Uterus (tissue), 4 donors: ENCODE results near the gene GRK3. TPM values are rescaled to one million over a fixed set of nuclear protein-coding genes. Genes with fewer than 3 reads are reported as not detected.

Experiments
- DNase-seq, 2 donors: peaks; one replicate each; pipeline ENCODE4 v3.0.0-alpha.2; 2019 to 2020
- H3K27ac ChIP-seq, 2 donors: fragments of 200-600 bp; sonication (generic); 1 replicate in 1 of 2; 2 replicates in 1 of 2; pipeline ENCODE4 v1.5.1; 2016 to 2018
- H3K27me3 ChIP-seq, 2 donors: fragments of 200-600 bp; sonication (generic); one replicate each; pipeline ENCODE4 v1.5.1; 2018 to 2019; ENCODE audit warnings: control low read depth in 1 of 2
- H3K36me3 ChIP-seq, 2 donors: fragments of 200-600 bp; sonication (generic); one replicate each; pipeline ENCODE4 v1.5.1; 2019; ENCODE audit warnings: control low read depth in 1 of 2
- H3K4me1 ChIP-seq, 2 donors: fragments of 200-600 bp; sonication (generic); one replicate each; pipeline ENCODE4 v1.5.1; 2018 to 2019; ENCODE audit warnings: control low read depth in 1 of 2
- H3K4me3 ChIP-seq, 2 donors: fragments of 200-600 bp; sonication (generic); 1 replicate in 1 of 2; 2 replicates in 1 of 2; pipeline ENCODE4 v1.5.1; 2018 to 2019; ENCODE audit warnings: mild to moderate bottlenecking in 1 of 2
- H3K9me3 ChIP-seq, 2 donors: fragments of 200-600 bp; sonication (generic); one replicate each; pipeline ENCODE4 v1.5.1; 2019; ENCODE audit warnings: control low read depth in 1 of 2
- POLR2A ChIP-seq, 2 donors: fragments of 450-650 bp; IDR thresholded peaks; one replicate each; pipeline ENCODE4 v1.6.1; 2016; ENCODE audit warnings: antibody characterized with exemption in 2 of 2, mild to moderate bottlenecking in 1 of 2, moderate library complexity in 1 of 2
- intact Hi-C: fragments of 100-400 bp; cut with DNase I; formaldehyde crosslinking; loops from one replicate; pipeline ENCODE4 v1.15.1; 2023; ENCODE audit warnings: low total_unique reads
- total RNA-seq, 4 donors: library from RNA; depleted of rRNA in 3 of 4; stranded (reverse); fragments of >200 nt in 3 of 4; gene quantifications; one replicate each; pipeline versions ENCODE4 v1.1.0 to v1.2.4, GENCODE V29; 2014 to 2023
- TF ChIP-seq, protein P1 (sequence below), 4 experiments: fragments of 200-600 bp in 2 of 4; fragments of 450-650 bp in 2 of 4; sonication (generic) in 2 of 4; IDR thresholded peaks; one replicate each; pipeline ENCODE4 v1.5.1; 2016 to 2019; ENCODE audit warnings: antibody characterized with exemption in 4 of 4, mild to moderate bottlenecking in 2 of 4, moderate library complexity in 1 of 4
- donor health status: DM: yes; HTN: yes; CAD: no.

GRK3 gene
- total RNA-seq, 4 donors from 2014 or later = 1.3 to 15.8 (median 8.9) TPM

DNA sequence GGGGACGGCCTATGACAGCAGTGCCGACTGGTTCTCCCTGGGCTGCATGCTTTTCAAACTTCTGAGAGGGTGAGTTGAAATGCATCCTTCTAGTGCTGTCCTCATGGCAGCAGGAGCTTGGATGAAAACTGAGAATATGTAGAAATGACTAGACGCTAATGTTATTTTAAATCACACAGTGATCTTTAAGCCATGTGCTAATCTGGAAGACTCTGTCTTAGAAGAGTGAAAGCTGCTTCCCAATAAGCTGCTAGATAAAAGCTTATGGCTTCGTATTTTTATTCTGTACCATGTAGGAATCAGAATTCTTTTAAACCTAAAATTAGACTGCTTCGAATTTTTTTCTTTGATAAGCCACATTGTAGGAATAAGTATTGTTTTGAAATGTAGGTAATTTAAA lies 130.7 kb downstream of the GRK3 start:
- Histone ChIP-seq H3K9me3 (no peaks in the 10 kb centered on the region), H3K27me3 (no peaks in the 10 kb centered on the region), H3K36me3 (no peaks in the 10 kb centered on the region), H3K4me3 (no peak overlapping the region), H3K27ac (no peak overlapping the region), H3K4me1 (no peaks in the 10 kb centered on the region)
- intact Hi-C loops = no loop called here
- no peak for TF ChIP-seq POLR2A (IDR thresholded peaks at IDR 0.05)
- TF ChIP-seq, protein P1, sequence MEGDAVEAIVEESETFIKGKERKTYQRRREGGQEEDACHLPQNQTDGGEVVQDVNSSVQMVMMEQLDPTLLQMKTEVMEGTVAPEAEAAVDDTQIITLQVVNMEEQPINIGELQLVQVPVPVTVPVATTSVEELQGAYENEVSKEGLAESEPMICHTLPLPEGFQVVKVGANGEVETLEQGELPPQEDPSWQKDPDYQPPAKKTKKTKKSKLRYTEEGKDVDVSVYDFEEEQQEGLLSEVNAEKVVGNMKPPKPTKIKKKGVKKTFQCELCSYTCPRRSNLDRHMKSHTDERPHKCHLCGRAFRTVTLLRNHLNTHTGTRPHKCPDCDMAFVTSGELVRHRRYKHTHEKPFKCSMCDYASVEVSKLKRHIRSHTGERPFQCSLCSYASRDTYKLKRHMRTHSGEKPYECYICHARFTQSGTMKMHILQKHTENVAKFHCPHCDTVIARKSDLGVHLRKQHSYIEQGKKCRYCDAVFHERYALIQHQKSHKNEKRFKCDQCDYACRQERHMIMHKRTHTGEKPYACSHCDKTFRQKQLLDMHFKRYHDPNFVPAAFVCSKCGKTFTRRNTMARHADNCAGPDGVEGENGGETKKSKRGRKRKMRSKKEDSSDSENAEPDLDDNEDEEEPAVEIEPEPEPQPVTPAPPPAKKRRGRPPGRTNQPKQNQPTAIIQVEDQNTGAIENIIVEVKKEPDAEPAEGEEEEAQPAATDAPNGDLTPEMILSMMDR (IDR thresholded peaks at IDR 0.05) = no peak
- no peak for DNase-seq

DNA sequence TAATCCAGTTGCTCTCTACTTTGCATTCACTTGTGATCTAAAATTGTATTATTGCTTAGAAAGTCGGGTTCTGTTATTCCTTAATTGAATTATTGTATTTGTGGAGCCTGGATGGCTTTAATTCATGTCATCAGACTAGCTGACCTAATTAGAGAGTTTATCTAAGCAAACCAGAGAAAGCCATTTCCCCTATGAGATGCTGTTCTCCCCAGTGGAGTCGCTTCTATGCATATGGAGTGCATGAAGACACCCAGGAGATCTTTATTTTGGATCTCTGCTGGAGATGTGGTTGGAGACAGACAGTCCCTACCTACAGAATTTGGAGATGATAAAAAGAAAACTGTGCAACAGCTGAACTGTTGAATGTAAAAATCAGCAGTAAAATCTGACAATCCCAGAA lies 132.3 kb downstream of the GRK3 start:
- H3K27me3 ChIP-seq = no peaks in the 10 kb centered on the region
- H3K27ac ChIP-seq = no peak overlapping the region
- no peaks in the 10 kb centered on the region for H3K36me3 ChIP-seq
- intact Hi-C loops = no loop called here
- no peaks in the 10 kb centered on the region for H3K4me1 ChIP-seq
- no peak overlapping the region for H3K4me3 ChIP-seq
- TF ChIP-seq, protein P1 (IDR thresholded peaks at IDR 0.05) = no peak
- TF ChIP-seq POLR2A (IDR thresholded peaks at IDR 0.05) = no peak
- DNase-seq = no peak
- H3K9me3 ChIP-seq = no peaks in the 10 kb centered on the region

DNA sequence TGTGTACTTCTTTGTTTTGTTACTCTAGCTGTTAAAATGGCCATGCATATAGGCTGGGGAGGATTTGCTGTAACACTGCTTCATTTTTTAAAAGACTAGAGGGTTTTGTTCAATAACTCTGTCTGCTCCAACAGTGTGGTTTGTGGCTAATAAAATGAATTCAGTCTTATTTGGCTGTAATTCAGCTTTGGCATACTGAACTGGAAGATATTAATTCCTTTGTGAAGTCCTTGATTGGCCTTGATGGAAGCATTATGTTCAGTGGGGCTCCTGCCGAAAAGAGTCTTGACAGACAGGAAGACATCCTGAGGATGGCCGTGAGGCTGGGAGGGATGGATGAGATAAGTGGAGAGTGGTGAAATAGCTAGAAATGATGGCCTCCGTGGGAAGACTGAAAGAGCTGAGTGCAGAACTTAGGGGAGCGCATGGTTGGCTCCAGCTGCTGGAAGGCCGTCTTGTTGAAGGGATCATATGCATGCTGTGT lies 132.7 kb downstream of the GRK3 start:
- TF ChIP-seq POLR2A (IDR thresholded peaks at IDR 0.05) = no peak
- TF ChIP-seq, protein P1 (IDR thresholded peaks at IDR 0.05) = no peak
- intact Hi-C loops = no loop called here
- Histone ChIP-seq H3K4me1 (no peaks in the 10 kb centered on the region), H3K27me3 (no peaks in the 10 kb centered on the region), H3K4me3 (no peak overlapping the region), H3K36me3 (no peaks in the 10 kb centered on the region), H3K9me3 (no peaks in the 10 kb centered on the region), H3K27ac (no peak overlapping the region)
- DNase-seq = no peak

DNA sequence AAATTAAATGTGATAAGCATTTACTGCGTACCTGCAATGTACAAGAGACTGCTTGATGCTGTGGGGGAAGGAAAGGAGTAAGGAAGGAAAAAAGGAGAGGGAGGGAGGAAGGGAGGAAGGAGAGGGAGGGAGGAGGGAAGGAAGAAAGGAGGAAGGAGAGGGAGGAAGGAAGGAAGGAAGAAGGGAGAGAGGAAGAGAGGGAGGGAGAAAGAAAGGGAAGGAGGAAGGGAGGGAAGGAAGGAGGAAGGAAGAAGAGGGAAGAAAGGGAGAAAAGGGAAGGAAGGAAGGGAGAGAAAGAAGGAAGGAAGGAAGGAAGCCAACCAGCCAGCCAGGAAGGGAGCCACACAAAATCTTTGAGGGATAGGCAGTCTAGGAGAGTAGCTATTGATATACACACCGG lies 133.5 kb downstream of the GRK3 start:
- Histone ChIP-seq H3K4me1 (no peaks in the 10 kb centered on the region), H3K36me3 (no peaks in the 10 kb centered on the region), H3K27me3 (no peaks in the 10 kb centered on the region), H3K27ac (no peak overlapping the region), H3K9me3 (no peaks in the 10 kb centered on the region), H3K4me3 (no peak overlapping the region)
- intact Hi-C loops = no loop called here
- DNase-seq = no peak
- TF ChIP-seq, protein P1 (IDR thresholded peaks at IDR 0.05) = no peak
- no peak for TF ChIP-seq POLR2A (IDR thresholded peaks at IDR 0.05)

DNA sequence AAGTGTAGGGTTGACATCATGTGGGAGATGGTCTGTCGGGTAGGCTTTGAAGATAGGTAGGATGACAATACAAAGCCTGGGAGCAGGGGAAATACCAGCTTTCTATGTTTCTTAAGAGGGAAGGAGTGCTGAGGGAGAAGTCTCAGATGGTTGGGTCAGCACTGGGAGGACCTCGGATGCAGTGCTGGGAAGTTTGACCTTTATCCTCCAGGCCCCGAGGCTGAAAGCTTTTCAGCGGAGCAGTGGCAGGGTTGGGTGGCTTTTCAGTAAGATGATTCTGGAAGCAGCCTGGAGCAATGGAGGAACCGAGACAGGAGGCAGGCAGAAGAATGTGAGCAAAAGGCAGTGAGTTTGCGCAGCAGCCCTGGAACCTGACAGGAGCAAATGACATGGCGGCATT lies 134.0 kb downstream of the GRK3 start:
- DNase-seq = no peak
- Histone ChIP-seq H3K36me3 (no peaks in the 10 kb centered on the region), H3K4me1 (no peaks in the 10 kb centered on the region), H3K27me3 (no peaks in the 10 kb centered on the region), H3K27ac (no peak overlapping the region), H3K4me3 (no peak overlapping the region), H3K9me3 (no peaks in the 10 kb centered on the region)
- TF ChIP-seq, protein P1 (IDR thresholded peaks at IDR 0.05) = no peak
- no peak for TF ChIP-seq POLR2A (IDR thresholded peaks at IDR 0.05)
- intact Hi-C loops = no loop called here
